WTC11 (cell line): Measurements from ENCODE around the gene UMAD1. TPM values are rescaled to one million over a fixed set of nuclear protein-coding genes. Genes with fewer than 3 reads are reported as not detected.

ENCODE experiments used
- ATAC-seq: fragments of 200-7000 bp; cut with Tn5 transposase; 2 replicates; pipeline ENCODE4 v1.10.0; 2021; ENCODE audit warnings: mild to moderate bottlenecking, moderate library complexity
- CTCF ChIA-PET: fragments of 300-600 bp; sonication (Branson Sonifier 250); formaldehyde crosslinking; loops from one replicate; lab custom pipeline; 2021; ENCODE audit warnings: antibody characterized with exemption; lab: Charles Lee
- POLR2A ChIA-PET: fragments of 350-600 bp; sonication (Branson Sonifier 250); formaldehyde crosslinking; loops from one replicate; lab custom pipeline; 2021; ENCODE audit warnings: antibody characterized with exemption; lab: Charles Lee
- DNase-seq: peaks from one replicate; pipeline ENCODE4 v3.0.0; 2021; ENCODE audit warnings: low spot score
- H3K27ac Mint-ChIP-seq: 2 replicates; pipeline ENCODE4 v1.8.0; 2021; ENCODE audit warnings: mixed read lengths
- H3K27me3 Mint-ChIP-seq: 2 replicates; pipeline ENCODE4 v1.8.0; 2021; ENCODE audit warnings: low read depth, mild to moderate bottlenecking, moderate library complexity, mixed read lengths
- H3K36me3 Mint-ChIP-seq: 2 replicates; pipeline ENCODE4 v1.8.0; 2021; ENCODE audit warnings: mixed read lengths
- H3K4me1 Mint-ChIP-seq: 2 replicates; pipeline ENCODE4 v1.8.0; 2022; ENCODE audit warnings: mixed read lengths
- H3K4me3 Mint-ChIP-seq: 2 replicates; pipeline ENCODE4 v1.8.0; 2021; ENCODE audit warnings: mild to moderate bottlenecking, moderate library complexity, mixed read lengths
- H3K9me3 Mint-ChIP-seq: 2 replicates; pipeline ENCODE4 v1.8.0; 2021; ENCODE audit warnings: mixed read lengths
- ATF1 ChIP-seq: sonication (generic); formaldehyde crosslinking; IDR thresholded peaks from 2 replicates; pipeline ENCODE4 v1.8.1; 2023; ENCODE audit warnings: mild to moderate bottlenecking, moderate library complexity, missing genetic modification reagents
- CDX4 ChIP-seq: fragments of 250-450 bp; sonication (Bioruptor Pico); IDR thresholded peaks from 2 replicates; pipeline ENCODE4 v1.9.0; 2021; ENCODE audit warnings: moderate library complexity, mild to moderate bottlenecking, inconsistent platforms, borderline replicate concordance
- EMX1 ChIP-seq: fragments of 250-450 bp; sonication (Bioruptor Pico); IDR thresholded peaks from 2 replicates; pipeline ENCODE4 v1.8.0; 2021; ENCODE audit warnings: mild to moderate bottlenecking
- IRF2 ChIP-seq: sonication (generic); formaldehyde crosslinking; IDR thresholded peaks from 2 replicates; pipeline ENCODE4 v1.8.0; 2022; ENCODE audit warnings: low read depth, missing genetic modification reagents, borderline replicate concordance
- NFYB ChIP-seq: sonication (generic); formaldehyde crosslinking; conservative IDR thresholded peaks from 2 replicates; pipeline ENCODE4 v1.8.0; 2022; ENCODE audit warnings: low read depth, missing genetic modification reagents
- NR2C2 ChIP-seq: sonication (generic); formaldehyde crosslinking; IDR thresholded peaks from 2 replicates; pipeline ENCODE4 v1.8.0; 2022; ENCODE audit warnings: mild to moderate bottlenecking, missing genetic modification reagents
- OVOL2 ChIP-seq: fragments of 250-450 bp; sonication (Bioruptor Pico); IDR thresholded peaks from 2 replicates; pipeline ENCODE4 v1.9.0; 2021; ENCODE audit warnings: mild to moderate bottlenecking, borderline replicate concordance
- PRRX2 ChIP-seq: fragments of 250-450 bp; sonication (Bioruptor Pico); IDR thresholded peaks from 2 replicates; pipeline ENCODE4 v1.8.0; 2021; ENCODE audit warnings: mild to moderate bottlenecking
- STAT6 ChIP-seq: sonication (generic); formaldehyde crosslinking; conservative IDR thresholded peaks from 2 replicates; pipeline ENCODE4 v1.8.1; 2023; ENCODE audit warnings: mild to moderate bottlenecking, low read depth, missing genetic modification reagents, moderate library complexity
- TCF7 ChIP-seq: sonication (generic); formaldehyde crosslinking; IDR thresholded peaks from 2 replicates; pipeline ENCODE4 v1.8.0; 2022; ENCODE audit warnings: mild to moderate bottlenecking, low read depth, missing genetic modification reagents, moderate library complexity
- TEAD1 ChIP-seq: sonication (generic); formaldehyde crosslinking; IDR thresholded peaks from 2 replicates; pipeline ENCODE4 v1.8.0; 2022; ENCODE audit warnings: mild to moderate bottlenecking, missing genetic modification reagents
- TEAD4 ChIP-seq: sonication (generic); formaldehyde crosslinking; IDR thresholded peaks from 2 replicates; pipeline ENCODE4 v1.8.0; 2022; ENCODE audit warnings: mild to moderate bottlenecking, missing genetic modification reagents
- USF2 ChIP-seq: sonication (generic); formaldehyde crosslinking; IDR thresholded peaks from 2 replicates; pipeline ENCODE4 v1.8.1; 2023; ENCODE audit warnings: mild to moderate bottlenecking, missing genetic modification reagents, moderate library complexity
- ZBTB21 ChIP-seq: sonication (generic); formaldehyde crosslinking; IDR thresholded peaks from 2 replicates; pipeline ENCODE4 v1.8.1; 2023; ENCODE audit warnings: mild to moderate bottlenecking, missing genetic modification reagents, borderline replicate concordance
- ZMAT4 ChIP-seq: fragments of 250-450 bp; sonication (Bioruptor Pico); IDR thresholded peaks from 2 replicates; pipeline ENCODE4 v1.9.0; 2021; ENCODE audit warnings: mild to moderate bottlenecking
- ZNF121 ChIP-seq: sonication (generic); formaldehyde crosslinking; IDR thresholded peaks from 2 replicates; pipeline ENCODE4 v1.8.0; 2023; ENCODE audit warnings: missing genetic modification reagents
- ZNF232 ChIP-seq: sonication (generic); formaldehyde crosslinking; IDR thresholded peaks from 2 replicates; pipeline ENCODE4 v1.8.0; 2022; ENCODE audit warnings: mild to moderate bottlenecking, missing genetic modification reagents
- ZNF423 ChIP-seq: fragments of 250-450 bp; sonication (Bioruptor Pico); IDR thresholded peaks from 2 replicates; pipeline ENCODE4 v2.1.2; 2022; ENCODE audit warnings: mild to moderate bottlenecking, moderate library complexity
- total RNA-seq: library from RNA; stranded (reverse); gene quantifications from 3 replicates; pipeline ENCODE4 v1.2.3, GENCODE V29; 2021
- TF ChIP-seq, protein P1 (sequence below): sonication (generic); formaldehyde crosslinking; IDR thresholded peaks from 2 replicates; pipeline ENCODE4 v1.8.1; 2023; ENCODE audit warnings: mild to moderate bottlenecking, missing genetic modification reagents, moderate library complexity
- TF ChIP-seq, protein P2 (sequence below): sonication (generic); formaldehyde crosslinking; IDR thresholded peaks from 2 replicates; pipeline ENCODE4 v1.8.1; 2023; ENCODE audit warnings: mild to moderate bottlenecking, moderate library complexity, missing genetic modification reagents
- TF ChIP-seq, protein P3 (sequence below): fragments of 250-450 bp; sonication (Bioruptor Pico); IDR thresholded peaks from 2 replicates; pipeline ENCODE4 v1.8.0; 2021; ENCODE audit warnings: mild to moderate bottlenecking

The UMAD1 gene
- total RNA-seq, 1 experiment from 2014 or later, result 13.0 TPM

DNA sequence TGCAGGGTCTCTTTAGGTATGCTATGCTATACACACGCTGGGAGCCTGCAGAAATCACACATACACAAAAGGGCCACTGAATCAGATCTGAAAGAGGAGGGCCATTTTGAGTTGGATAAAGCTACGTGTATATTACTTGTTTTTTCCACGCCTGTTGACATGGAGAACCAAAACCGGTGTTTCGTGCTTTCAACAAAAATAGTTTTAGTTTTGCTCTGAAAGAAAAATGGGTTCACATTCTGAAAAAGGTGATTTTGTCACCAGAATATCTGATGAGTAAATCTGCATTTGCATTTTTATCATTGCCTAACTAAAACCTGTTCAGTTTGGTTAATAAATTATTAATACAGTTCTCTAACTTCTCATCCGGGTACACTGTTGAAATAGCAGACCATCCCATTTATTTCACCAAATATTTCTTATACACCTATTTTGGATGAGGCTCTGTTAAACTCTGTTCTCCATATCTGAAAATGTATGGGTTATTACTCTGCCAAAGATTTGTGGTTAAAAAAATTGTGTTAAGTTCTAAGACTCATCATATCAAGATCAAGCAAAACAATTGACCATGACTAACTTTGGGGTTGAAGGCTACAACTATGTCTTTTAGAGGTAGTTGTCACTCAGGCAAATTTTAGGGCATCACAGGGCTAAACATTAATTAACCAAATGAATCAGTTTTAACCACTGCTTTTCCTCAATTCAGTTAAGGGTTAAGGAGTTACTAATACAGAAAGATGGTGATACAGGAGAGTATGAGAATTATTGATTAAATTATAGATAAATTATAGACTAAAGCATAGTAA, 179.1 kb downstream of the UMAD1 start (continued):
- TF ChIP-seq, protein P1, sequence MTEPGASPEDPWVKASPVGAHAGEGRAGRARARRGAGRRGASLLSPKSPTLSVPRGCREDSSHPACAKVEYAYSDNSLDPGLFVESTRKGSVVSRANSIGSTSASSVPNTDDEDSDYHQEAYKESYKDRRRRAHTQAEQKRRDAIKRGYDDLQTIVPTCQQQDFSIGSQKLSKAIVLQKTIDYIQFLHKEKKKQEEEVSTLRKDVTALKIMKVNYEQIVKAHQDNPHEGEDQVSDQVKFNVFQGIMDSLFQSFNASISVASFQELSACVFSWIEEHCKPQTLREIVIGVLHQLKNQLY, result no peak
- TF ChIP-seq TEAD4 (CRISPR knock-in tag), result no peak
- TF ChIP-seq, protein P2, sequence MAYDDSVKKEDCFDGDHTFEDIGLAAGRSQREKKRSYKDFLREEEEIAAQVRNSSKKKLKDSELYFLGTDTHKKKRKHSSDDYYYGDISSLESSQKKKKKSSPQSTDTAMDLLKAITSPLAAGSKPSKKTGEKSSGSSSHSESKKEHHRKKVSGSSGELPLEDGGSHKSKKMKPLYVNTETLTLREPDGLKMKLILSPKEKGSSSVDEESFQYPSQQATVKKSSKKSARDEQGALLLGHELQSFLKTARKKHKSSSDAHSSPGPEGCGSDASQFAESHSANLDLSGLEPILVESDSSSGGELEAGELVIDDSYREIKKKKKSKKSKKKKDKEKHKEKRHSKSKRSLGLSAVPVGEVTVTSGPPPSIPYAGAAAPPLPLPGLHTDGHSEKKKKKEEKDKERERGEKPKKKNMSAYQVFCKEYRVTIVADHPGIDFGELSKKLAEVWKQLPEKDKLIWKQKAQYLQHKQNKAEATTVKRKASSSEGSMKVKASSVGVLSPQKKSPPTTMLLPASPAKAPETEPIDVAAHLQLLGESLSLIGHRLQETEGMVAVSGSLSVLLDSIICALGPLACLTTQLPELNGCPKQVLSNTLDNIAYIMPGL (CRISPR knock-in tag), result no peak
- TF ChIP-seq NFYB (CRISPR knock-in tag), result no peak
- no peak for TF ChIP-seq STAT6 (CRISPR knock-in tag)
- no peak for TF ChIP-seq ZNF232

- Mint-ChIP-seq H3K9me3 (peaks cover 11% of the 10 kb centered on the region), H3K27ac (no peak overlapping the region), H3K4me3 (no peak overlapping the region), H3K4me1 (peaks cover 37% of the 10 kb centered on the region), H3K27me3 (no peaks in the 10 kb centered on the region), H3K36me3 (peaks cover 6% of the 10 kb centered on the region)
- ATAC-seq, result no peak
- ChIA-PET CTCF (no interaction called here), POLR2A (no interaction called here)
- TF ChIP-seq NR2C2 (no peak), IRF2 (CRISPR knock-in tag) (no peak)
- no peak for DNase-seq
Observed at GRCh38 chr7:7820409-7820808, 179.9 kb downstream of the UMAD1 start.

- Mint-ChIP-seq H3K9me3 (peaks cover 12% of the 10 kb centered on the region), H3K36me3 (peaks cover 7% of the 10 kb centered on the region), H3K27me3 (no peaks in the 10 kb centered on the region), H3K4me1 (peaks cover 37% of the 10 kb centered on the region), H3K4me3 (peak overlapping the region; percentile 24; the same call in 1 of the 2 replicates), H3K27ac (no peak overlapping the region; the same call in 1 of the 2 replicates)
- POLR2A ChIA-PET, result no interaction called here
- CTCF ChIA-PET, result no interaction called here
- DNase-seq (no peak), ATAC-seq (peak; percentile 61; the same call in 1 of the 2 replicates)
- TF ChIP-seq USF2 (CRISPR knock-in tag) (no peak), TCF7 (CRISPR knock-in tag) (no peak), OVOL2 (CRISPR knock-in tag) (no peak), PRRX2 (no peak), STAT6 (CRISPR knock-in tag) (no peak), EMX1 (CRISPR knock-in tag) (no peak), ZMAT4 (CRISPR knock-in tag) (no peak), ZBTB21 (CRISPR knock-in tag) (no peak), ZNF121 (CRISPR knock-in tag) (no peak), ZNF423 (CRISPR knock-in tag) (no peak), TEAD1 (CRISPR knock-in tag) (no peak), ATF1 (CRISPR knock-in tag) (no peak), CDX4 (no peak)
- TF ChIP-seq, protein P3, sequence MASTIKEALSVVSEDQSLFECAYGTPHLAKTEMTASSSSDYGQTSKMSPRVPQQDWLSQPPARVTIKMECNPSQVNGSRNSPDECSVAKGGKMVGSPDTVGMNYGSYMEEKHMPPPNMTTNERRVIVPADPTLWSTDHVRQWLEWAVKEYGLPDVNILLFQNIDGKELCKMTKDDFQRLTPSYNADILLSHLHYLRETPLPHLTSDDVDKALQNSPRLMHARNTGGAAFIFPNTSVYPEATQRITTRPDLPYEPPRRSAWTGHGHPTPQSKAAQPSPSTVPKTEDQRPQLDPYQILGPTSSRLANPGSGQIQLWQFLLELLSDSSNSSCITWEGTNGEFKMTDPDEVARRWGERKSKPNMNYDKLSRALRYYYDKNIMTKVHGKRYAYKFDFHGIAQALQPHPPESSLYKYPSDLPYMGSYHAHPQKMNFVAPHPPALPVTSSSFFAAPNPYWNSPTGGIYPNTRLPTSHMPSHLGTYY (CRISPR knock-in tag), result no peak
- TF ChIP-seq, protein P1, result no peak
Observed at GRCh38 chr7:7820939-7821338, 180.4 kb downstream of the UMAD1 start.
